NCI-H2196 (cell line): Measurements from ENCODE around the gene SF1.

Source experiments
- DNase-seq: peaks from one replicate; lab custom pipeline; 2025; ENCODE audit not compliant: unreplicated experiment; lab: John Stamatoyannopoulos, UW

The SF1 gene

DNA sequence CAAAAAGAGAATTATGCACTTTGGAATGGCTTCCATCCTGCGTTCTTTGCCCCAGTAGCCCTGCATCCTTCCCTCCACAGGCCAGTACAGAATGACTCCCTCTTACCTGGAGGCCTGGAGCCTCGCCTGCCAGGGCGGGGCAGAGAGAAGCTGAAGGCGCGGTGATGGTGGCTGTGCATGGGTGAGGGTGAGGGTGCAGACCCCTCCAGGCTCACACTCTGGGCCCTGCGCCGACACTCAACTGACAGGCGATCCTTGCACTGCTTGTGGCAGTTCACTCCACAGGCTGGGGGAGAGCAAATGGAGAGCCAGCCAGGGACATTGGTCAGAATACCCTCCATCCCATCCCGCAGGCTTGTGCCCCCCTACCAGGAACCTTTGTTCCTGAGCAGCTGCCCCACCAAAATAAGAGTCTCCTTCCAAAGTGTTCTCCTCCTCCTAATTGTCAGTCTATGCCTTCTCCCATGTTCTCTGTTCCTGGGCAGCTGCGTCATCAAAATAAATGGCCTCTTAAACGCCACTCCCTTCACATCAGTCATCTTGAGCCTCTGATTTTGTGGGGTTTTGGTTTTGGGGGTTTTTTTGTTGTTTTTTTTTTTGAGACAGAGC, 49.5 kb downstream of the SF1 start:
- DNase-seq = no peak

DNA sequence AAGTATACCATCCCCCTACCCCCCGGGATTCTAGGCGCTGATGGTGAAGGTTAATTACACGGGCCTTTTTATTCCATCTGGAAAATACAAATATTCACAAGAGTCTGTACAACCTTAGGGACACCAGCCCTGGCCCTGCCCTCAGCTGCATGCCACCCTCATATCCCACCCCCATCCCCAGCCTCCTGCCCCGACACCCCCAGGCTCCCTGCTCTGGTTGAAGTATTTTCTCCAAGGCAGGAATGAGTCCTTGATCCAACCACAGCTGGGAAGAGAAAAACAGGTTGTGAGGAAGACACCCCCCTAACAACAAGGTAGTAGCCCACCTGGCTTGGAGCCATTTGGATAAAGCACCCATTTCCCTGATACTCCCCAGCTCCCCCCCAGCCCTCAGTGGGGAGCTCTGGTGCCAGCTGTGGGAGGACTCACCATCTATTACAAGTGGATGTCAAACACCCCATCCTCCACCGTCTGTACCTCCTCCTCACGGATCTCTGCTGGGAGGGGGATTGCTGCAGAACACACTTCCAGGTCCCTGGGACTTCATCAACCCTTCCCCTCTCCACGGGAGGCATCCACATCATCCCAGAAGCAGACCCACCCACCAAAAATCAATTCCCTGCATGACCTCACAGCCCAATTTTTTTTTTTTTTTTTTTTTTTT, 51.3 kb downstream of the SF1 start:
- DNase-seq = no peak

DNA sequence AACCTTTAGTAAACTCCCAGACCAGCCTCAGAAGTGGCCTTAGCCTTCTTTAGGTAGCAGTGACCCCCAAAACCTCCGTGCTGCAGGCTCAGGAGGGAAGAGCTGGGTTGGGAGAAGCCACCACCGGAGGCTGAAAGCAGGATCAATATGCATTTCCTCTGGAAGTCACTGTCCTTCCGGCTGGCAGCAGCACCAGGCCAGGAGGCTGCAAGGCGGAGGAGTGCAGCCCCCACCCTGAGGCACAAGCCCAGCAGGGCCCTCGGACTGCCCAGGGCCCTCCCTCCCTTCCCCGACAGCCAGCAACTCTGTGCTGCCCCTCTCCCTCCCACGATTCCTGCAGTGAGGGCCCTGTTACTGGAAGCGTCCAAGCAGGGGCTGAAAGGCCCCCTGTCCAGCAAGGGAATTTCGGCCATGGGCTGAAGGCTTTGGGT, 52.1 kb downstream of the SF1 start:
- no peak for DNase-seq

DNA sequence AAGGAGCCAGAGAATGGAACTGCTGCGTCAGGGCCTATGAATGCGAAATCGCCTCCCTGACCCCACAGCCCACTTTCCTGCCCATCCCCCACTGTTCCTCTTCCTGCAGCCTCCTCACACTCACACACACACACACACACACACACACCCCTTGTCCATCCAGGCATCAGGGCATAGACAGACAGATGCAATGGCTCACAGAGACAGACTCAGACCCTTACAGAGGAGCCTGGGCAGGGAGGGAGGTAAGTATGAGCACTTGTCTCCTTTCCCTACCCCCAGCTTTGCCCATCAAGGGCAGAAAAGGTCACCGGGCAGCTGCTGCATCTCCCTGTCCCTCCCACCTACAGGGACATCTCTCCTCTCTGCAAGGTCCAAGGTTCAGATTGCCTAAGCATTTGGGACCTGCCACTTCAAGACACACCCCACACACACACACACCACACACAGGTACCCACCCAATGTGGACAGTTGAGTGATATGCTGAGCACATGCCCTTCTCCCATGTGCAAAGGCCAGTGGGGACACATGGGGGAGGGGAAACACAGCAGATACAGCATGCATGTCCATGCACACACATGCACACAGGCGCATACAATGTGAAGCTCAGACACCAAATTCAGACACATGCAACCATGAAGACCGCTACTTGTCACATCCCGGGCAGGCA, 53.3 kb downstream of the SF1 start:
- no peak for DNase-seq

DNA sequence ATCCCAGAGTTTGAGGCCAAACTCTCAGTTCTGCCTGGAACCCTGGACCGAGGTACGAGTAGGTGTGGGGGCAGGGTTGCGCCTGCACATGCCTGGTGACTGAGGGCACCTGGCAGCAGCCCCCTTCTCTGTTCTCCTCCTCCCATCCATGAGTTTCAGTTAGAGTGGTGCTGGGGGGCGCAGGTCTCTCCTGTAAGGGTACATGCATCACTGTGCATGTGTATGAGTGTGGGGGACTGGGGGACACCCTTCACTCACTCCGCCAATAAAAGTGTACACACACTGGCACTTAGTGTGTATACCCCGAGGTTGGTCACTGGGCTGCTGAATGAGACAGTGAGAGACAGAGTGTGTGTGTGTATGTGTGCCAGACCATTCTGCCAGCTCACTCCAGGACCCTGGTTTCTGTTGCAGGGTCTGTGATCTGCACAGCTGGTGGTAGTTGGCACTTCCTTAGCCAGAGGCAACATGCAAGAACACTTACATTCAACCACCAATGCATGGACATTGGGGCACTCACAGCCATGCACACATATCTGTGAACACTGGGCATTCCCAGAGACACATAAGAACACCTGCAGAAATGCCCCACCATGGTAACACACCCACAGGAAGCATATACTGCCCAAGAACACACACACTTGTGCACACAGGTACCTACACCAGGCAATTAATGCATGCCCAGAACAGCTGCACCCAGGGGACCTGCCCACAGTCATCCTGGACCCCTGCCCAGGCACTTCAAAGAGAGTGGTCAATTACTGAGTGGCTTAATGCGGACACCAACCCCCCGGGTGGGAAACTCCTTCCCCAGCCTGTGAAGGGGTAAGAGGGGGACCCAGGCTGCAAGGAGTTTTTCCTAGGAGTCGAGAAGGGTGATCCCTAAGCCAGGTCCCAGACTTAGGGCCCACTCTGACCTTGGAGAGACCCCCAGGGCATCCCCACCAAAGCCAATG, 54.2 kb downstream of the SF1 start:
- DNase-seq = no peak

DNA sequence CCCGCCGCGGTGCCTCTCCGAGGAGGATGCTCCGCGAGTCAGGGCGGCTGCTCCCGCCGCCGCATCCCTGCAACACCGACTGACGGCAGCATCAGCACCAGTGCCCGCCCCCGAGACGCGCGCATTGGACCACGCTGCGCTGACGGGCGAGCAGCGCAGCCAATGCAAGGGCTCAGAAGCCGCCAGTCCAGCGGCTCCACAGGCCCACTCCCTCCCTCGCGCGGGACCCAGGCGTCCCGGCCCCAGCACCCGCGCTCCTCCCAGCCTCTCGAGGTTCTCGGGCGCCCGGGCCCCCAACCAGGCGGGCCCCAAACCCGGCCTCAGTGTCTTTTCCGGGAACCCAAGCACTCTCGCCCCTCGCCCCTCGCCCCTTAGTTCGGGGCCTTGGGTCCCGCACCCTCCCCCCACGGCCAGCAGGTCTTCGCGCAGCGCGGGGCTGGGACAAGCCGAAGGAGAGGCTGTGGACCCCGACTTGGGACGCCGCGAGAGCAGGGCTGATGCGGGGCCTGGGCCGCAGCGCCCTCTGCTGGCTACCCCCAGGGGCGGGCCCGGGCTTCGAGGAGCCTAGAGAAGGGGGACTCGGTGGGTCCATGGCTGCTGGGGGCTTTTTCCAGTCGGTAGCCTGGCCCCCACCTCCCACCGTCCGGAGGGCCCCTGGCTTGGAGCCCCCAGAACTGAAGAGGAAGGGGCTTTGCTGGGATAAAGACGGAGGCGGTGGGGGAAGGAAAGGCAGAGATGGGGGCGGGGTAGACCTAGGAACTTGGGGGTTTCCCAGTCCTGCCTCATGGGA, 55.0 kb downstream of the SF1 start, which contains the start of gene NRXN2:
NRXN2 (minus strand) TSS at position 81 of the 790 bp plus-strand sequence. CDS start 9,498 bp downstream, outside the sequence.
- peak; percentile 90 for DNase-seq

DNA sequence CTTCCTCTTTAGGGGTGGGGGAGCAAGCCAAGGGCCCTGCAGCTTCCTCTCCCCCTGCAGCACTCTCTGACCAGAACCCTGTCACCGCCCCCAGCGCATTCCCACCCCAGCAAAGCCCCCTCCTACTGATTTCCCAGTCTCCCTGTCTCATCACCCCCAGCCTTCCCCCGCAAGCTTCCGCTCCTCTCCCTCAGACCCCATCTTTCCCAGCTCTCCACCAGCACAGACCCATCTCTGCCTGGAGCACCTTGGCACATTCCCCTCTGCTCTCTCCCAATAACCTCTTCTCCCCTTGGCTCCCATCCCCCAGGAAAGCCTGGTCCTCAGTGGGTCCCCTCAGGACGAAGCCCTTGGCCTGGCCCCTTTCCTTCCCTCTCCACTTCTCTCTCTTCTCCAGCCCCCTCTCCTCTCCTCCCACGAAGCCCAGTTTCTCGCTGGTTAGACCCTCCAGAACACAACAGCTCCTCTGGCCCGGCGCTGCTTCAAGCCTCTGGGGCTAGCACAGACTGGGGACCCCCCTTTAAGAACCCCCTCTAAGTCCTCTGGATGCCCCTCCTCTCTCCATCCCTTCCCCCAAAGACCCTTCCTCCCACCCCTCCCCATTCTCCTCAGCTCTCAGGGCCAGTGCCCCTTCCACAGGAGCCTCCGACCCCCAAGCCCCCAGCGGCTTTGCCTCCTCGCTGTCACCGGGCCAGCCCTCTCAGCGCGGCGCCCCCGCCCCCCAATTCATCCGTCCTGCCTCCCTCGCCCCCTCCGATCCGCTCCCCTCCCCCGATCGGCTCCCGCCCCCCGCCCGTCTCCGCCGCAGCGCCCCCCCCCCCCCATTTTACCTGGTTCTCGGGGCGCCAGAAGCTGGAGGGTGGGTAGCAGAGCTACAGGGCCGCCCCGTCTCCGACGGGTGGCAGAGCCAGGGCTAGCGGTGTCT, 55.9 kb downstream of the SF1 start:
- no peak for DNase-seq

DNA sequence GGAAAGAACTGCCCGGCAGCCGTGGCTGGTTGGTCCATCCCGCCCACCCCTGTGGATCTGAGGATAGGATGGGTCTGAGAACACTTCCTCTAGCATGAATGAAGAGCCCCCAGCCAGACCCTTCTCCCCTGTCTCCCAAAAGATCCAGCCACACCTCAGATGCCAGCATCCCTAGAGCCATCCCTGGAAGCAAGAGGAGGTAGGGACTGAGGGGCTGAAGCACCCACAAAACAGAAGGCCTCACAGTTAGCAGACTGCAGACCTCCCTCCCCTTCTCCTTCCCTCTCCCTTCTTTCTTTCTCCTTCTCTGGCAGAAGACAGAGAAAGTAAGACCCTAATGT, 57.0 kb downstream of the SF1 start:
- DNase-seq = no peak

DNA sequence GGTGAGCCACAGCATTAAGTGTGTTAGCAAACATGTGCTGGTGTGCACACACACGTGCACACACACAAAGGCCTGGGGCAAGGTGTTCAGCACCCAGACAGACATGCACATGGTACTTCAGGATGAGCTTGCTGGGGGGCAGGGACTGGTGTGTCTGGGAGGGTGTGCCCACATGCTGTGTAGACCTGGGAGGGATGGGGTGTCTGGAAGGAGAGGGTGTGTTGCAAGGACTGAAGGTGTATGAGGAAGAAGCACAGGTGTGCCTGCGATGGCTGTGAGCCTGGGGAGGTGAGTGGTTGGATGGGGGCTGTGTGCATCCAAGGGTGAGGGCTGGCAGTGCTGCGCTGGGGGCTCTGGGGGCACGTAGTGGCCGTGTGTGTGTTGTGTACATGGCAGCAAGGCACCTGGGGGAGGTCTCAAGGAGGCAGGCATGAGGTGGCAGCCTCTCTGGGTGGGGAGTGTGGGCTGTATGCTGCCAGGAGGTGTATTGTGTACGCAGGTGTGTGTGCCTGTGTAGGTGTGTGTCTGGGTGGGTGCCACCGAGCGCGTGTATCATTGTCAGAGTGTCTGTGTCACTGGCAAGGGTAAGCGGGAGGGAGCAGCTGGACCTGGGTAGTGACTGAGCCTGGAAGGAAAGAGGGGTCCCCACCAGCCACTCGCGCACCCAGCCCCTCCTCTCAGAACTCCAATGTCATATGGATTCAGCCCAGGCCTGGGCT, 57.5 kb downstream of the SF1 start:
- DNase-seq = no peak

DNA sequence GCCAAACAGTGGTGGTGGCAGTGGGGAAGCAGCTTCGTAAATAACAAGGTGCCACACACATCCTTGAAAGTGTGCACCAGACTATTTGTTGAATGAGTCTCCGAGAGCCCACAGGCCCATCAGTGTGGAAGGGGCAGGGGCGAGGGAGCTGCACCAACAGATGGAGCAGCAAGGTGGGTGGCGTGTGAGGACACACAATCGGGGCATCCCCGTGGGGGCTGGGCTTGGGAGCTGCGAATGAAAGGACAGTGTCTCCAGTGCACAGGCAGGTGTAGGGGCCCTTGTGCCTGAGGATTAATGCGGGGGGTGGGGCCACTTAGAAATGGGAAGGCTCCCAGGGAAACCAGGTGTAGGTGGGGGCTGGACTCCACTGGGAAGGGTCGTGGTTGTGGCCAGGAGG, 58.2 kb downstream of the SF1 start:
- no peak for DNase-seq

DNA sequence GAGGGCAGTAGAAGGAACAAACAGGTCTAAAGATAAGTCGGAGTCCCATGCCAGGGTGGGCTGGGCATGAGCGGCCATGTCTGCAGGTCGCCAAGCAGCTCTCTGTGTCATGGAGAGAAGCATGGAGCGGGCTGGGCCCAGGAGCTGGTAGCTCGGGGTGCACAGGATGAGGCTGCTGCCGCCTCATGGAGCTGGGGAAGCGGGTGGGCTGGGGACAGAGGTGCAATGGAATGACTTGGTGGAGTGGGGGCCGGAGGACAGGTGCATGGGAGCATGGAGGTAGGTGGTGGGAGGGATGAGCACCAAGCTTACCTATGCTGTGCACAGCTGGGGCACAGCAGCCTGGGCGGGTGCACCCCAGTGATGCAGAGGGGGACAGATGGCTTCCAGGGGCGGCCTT, 58.9 kb downstream of the SF1 start:
- no peak for DNase-seq

DNA sequence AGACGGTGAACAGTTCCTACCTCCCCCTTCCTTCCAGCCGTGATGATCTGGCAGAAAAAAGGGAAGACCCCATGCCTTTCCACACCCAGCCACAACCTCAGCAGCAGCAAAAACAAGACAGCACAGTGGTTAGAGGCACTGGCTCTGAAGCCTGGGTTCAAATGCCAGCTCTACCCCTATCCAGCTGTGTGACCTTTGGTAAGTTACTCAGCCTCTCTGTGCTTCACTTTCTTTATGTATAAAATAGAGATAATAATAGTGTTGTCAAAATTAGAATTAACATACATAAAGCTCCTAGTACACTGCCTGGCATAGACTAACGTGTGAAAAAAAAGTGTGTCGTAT, 59.6 kb downstream of the SF1 start:
- DNase-seq = no peak

DNA sequence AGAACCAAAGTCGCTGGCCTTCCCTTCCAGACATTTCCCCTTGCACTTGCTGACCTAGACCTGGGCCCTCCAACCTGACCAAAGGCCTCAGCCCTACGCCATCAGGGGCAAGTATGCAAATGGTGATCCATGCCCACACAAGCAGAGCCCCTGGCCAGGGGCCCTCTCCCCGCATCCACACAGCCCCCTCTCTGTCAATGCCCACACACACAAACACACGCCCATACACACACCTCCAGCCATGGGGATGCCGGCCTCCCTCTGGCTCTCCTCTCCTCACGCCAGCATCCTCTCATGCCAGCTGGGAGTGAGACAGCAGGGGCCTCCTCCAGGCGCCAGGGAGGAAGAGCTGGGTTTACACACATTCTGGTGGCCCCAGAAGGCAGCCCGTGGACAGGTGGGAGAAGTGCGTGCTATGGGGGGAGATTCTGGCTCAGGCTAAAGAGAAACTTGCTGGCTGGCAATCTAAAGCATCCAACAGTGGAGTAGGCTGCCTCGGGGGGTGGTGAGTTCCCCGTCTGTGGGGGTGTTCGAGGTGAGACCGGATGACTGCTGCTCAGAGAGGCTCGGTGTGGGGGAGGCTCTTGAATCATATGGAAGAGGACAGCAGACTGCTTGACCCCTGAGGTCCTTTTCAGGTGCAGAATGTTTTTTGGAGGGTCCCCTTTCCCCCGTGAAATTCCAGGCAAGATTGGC, 60.1 kb downstream of the SF1 start:
- DNase-seq = no peak

DNA sequence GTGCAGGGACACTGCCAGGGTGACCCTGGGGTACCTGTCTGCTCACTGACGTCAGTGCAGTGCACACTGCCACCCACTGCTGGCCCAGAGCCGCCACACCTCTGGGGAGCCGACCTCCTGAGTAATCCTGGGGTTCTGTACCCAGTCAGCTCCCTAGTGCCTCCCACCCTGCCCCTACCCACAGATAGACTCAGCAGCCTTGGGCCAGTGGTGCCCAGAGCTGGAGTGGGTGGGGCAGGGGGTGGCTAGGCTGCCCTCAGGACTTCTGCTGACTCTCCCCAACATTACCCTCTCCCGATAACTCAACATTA, 61.1 kb downstream of the SF1 start:
- DNase-seq = no peak

DNA sequence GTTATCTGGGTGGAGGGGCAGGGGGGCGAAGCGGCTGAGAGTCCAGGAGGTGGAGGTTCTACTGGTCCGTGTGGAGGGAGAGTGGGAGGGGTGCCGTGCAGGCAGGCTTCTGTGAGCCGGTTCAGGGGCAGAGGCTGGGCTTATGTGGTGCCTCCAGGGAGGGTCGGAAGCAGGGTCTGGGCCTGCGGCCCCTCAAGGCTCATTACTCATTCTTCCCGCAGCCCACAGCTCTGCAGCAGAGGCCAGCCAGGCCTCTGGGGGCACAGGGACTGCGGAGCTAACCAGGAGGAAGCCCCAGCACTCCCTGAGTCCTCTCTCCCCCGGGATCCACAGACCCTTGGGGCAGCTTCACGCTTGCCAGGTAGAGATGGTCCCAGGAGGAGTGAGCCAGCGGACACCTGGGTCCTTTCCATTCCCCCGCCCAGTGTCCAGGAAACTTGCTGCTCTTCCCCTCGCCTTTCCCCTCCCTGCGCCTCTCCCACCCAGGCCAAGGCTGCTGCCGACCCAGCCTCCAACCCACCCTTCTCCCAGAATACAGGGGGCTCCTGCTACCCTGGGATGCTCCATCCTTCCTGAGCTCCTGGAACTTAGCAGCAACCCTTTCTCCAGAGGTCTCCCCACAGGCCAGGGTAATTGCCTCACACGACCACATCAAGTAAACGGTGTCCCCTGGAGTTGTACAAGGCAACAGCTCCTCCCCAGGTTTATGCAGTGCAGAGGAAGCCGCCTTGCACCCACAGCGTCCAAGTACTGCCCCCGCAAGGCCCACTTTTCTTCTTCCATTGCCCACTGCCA, 61.7 kb downstream of the SF1 start:
- DNase-seq = no peak

DNA sequence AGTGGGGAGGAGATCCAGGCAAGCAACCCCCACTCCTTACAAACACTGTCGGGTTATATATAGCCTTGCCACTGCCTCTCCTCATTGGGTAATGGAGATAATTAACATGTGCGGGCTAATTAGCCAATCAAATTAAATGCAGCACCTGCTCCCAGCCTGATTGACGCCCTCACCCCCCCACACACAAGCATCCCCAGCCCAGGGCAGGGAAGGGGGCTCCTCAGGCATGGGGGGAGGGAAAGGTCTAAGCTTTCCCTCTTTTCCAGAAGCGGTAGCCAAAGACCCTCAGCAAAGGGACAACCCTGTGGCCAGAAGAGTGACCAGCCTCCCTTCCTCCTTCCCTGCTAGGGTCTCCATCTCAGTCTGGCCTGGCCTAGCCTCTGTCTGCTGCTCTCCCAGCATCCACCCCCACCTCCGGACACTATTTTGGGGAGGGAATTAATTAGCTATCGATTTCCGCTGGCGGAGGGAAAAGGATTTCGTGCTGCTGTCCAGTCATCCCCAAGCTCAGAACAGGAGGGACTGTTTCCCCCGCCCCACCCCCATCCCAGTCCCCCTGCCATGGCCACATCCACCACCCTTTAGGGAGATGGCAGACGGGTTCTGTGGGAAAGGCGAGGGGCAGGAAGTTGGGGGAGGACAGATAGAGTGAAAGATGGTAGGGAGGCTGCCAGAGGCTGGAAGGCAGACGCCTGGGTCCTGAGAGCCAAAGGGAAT, 62.4 kb downstream of the SF1 start:
- no peak for DNase-seq

DNA sequence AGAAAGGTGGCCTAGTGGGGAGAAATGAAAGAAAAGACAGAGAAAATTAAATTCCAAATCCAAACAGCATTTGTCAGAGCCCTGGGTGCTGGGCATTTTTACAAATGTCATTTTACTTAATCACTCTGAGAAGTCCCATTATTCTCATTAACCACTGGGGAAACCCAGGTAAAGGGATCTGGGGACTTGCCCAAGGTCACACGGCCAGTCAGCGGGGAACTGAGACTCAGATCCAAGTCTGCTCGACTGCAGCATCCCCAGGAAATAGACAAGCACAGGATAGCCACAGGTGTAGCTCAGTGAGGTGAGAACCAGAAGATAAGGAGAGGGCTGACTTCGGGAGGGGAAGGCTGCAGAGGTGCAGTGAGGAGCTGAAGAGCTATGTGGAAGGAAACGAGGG, 63.2 kb downstream of the SF1 start:
- DNase-seq = no peak
